Activated CD4-positive, alpha-beta T cell treated with anti-CD3 and anti-CD28 coated beads, Interleukin-10, Interleukin-2, amounts not matched to agents 100 ng/mL and 50 ng/mL, durations not matched to agents 16 hours and 8 hours (primary cell): ENCODE data around the gene NCK2.

ENCODE experiments used
- DNase-seq: peaks from one replicate; pipeline ENCODE4 v3.0.0-alpha.2; 2020

Gene NCK2

GRCh38 chr2:105934467-105934866 is 189.8 kb downstream of the NCK2 start:
- peak; percentile 73 for DNase-seq

- peak; percentile 16 for DNase-seq
These were observed 190.4 kb downstream of the NCK2 start for GRCh38 chr2:105935063-105935462.

GRCh38 chr2:105936954-105937353 is 192.2 kb downstream of the NCK2 start:
- DNase-seq, result no peak

GRCh38 chr2:105937498-105938097 is 192.9 kb downstream of the NCK2 start:
- DNase-seq, result no peak
